ENCODE data around the gene AP2A2.

DNA sequence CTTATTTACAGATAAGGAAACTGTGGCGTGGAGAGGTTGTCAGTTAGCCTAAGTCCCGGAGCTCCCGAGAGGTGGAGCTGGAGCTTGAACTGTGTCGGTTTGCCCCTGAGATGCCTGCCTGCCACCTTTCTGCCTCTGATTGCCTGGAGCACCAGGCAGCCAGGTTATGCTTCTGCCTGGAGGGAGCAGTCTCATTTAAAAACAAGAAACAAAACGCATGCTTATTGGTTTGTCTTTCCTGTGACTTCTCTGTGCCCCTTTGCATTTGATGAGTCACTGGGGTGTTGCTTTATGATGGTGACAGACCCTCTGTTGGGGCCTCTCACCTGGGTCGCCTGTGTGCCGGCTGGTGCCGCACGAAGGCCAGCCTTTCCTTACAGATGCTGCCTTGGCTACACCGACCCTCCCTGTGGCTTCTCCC lies 12.2 kb downstream of the AP2A2 start:
- TF ChIP-seq CTCF (IDR thresholded peaks at IDR 0.05) = no peak
- TF ChIP-seq POLR2A (IDR thresholded peaks at IDR 0.05) = no peak

All from lower leg skin (tissue), 3 donors.